ENCODE results near the gene ZNF592.

Gene ZNF592

GRCh38 chr15:84855765-84856164 lies 107.4 kb downstream of the ZNF592 start:
- DNase-seq (ENCODE audit: low read depth): no peak
